ENCODE data around the gene ETFRF1.

The ETFRF1 gene

DNA sequence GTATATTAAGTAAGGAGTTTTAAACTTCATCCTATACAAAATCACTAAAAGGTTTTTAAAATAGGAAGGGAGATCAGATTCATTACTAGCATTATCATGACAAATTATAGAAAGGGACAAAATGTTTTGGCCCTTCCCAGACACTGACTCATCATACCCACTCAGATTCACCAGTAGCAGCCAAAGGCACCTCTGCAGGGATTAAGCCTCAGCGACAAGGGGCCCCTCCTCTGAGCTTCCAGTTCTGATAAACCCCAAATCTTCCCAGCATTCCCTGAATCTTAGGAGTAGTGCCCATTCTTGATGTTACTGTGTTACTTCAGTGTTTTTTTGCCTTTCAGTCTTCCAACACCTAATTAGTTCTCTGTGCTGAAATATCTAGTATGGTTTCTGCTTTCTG, 41.2 kb downstream of the ETFRF1 start:
- peak; percentile 51 for DNase-seq

- DNase-seq: no peak
These were observed 41.6 kb downstream of the ETFRF1 start for GRCh38 chr12:25236626-25237025.

DNA sequence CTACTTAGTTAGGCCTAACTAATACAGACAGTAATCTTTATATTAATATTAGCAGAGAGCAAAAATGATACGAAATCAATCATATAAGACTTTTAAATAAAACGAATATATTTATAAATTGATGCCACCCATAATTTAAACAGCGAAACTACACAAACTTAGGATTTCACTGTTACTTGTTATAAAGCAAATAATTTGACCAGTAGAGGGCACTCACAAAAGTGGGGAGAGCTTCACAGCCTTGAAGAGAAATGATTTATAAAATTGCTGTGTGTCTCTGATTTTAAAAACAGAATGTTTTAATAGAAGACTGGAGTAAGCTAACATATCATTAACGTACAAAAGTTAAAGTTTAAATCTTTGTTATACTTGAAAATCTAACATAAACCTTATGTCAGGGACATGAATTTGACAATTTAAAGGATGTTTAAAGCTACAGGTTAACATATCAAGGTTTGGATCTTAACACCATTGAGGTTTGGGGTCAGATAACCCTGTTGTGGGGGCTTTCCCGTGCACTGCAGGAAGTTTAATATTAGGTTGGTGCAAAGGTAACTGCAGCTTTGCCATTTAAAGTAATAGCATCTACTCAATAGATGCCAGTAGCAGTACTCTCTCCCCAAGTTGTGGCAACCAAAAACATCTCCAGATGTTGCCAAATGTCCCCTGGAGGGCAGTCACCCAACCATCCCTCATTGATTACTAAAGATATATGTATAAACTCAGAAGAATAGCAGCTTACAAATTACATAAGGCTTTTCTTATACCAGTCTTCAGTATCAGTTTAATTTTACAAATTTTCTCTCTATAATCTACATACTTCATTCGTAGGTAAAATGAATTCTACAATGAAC, 46.4 kb downstream of the ETFRF1 start:
- DNase-seq: peak; percentile 62

GRCh38 chr12:25242981-25243679, 48.1 kb downstream of the ETFRF1 start:
- no peak for DNase-seq

DNA sequence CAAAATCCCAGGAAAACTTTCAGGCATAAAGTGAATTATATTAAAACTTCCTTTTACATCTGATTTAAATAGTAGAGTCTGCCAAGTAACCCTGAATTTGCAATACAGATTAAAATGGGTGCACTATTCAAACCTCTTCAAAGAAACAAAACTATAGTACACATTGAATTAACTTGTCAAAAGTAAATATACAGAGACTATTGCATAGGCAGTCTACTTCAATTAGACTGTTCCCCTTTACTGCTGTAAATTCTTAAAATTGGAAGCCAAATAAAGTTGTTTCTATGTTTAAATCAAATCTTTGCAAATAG, 48.6 kb downstream of the ETFRF1 start:
- DNase-seq: no peak

DNA sequence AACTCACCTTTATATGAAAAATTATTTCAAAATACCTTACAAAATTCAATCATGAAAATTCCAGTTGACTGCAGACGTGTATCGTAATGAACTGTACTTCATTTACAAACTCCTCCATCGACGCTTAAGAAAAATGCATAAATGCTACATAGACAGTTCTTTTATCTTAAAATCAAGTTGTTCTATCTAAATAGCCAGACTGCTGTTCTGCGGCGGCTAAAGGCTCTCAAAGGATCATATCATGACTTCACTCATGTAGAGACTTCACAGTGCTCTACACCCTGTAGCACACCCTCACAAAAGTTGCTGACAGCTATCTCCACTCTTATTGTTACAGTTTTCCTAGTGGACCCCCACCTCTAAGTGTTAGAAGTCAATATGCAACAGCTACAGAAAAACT, 50.5 kb downstream of the ETFRF1 start:
- DNase-seq: no peak

DNA sequence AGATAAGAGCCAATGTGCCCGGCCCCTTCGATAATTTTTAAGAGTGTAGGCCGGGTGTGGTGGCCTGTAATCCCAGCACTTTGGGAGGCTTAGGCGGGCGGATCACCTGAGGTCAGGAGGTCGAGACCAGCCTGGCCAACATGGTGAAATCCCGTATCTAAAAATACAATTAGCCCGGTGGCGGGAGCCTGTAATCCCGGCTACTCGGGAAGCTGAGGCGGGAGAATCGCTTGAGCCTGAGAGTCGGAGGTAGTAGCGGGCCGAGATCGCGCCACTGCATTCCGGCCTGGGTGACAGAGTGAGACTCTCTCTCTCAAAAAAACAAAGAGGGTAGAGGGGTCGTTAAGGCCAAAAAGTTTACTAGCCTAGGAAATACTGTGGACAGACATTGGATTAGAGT, 53.1 kb downstream of the ETFRF1 start:
- no peak for DNase-seq

- DNase-seq: no peak
These were observed 53.7 kb downstream of the ETFRF1 start for GRCh38 chr12:25248732-25249131.

- DNase-seq: peak; percentile 71
These were observed 55.1 kb downstream of the ETFRF1 start for GRCh38 chr12:25249931-25250738.

DNA sequence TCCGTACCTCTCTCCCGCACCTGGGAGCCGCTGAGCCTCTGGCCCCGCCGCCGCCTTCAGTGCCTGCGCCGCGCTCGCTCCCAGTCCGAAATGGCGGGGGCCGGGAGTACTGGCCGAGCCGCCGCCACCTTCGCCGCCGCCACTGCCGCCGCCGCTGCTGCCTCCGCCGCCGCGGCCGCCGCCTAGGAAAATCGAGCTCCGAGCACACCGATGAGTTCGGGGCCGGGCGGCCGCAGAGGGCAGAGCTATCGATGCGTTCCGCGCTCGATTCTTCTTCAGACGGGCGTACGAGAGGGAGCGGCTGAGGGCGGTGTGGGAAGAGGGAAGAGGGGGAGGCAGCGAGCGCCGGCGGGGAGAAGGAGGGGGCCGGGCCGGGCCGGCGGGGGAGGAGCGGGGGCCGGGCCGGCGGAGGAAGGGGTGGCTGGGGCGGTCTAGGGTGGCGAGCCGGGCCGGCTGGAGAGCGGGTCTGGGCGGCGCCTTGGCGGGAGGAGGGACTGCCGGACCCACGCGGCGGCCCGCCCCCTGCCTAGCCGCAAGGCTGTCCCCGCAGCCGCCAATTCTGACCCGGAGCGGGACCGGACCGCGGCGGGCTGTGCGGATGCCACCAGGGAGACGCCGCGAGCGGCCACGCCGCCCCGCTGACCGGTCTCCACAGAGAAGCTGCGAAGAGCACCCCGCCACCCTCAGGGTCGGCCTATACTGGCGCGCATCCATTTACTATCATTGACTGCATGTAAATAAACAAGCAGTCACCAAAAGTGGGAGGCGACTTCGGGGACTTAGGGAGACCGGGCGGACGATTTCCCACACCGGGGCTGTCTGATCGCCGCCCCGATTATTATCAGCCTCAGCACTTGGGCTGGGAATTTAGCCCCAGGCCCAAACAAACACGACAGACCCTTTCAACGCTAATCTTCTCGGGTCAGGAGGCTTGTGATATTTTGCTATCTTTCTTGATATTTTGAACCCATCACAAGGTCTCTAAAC, 56.0 kb downstream of the ETFRF1 start, which contains the start of gene KRAS:
KRAS (minus strand) TSS at position 186 of the 987 bp plus-strand sequence.
- DNase-seq: peak; percentile 99

GRCh38 chr12:25251769-25252168, 56.7 kb downstream of the ETFRF1 start:
- peak; percentile 49 for DNase-seq

DNA sequence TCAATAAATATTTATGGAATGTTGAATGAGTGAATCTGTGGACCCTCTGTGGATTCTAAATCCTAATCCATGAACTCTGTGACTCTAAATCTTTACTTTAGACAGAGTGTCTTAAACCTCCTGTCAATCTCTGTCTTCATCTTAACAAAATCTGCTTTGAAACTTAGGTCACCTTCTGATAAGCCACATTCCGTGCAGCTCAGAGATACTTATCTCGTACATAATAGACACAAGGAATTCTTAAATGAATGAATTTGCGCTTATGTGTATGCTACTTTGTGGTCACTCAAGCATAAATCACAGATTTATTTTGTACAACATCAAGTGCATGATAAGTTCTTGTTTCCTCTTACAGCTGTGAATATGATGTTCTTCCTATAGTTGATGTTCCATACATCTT, 57.9 kb downstream of the ETFRF1 start:
- peak; percentile 39 for DNase-seq

GRCh38 chr12:25253371-25254068, 58.5 kb downstream of the ETFRF1 start:
- DNase-seq: no peak

DNA sequence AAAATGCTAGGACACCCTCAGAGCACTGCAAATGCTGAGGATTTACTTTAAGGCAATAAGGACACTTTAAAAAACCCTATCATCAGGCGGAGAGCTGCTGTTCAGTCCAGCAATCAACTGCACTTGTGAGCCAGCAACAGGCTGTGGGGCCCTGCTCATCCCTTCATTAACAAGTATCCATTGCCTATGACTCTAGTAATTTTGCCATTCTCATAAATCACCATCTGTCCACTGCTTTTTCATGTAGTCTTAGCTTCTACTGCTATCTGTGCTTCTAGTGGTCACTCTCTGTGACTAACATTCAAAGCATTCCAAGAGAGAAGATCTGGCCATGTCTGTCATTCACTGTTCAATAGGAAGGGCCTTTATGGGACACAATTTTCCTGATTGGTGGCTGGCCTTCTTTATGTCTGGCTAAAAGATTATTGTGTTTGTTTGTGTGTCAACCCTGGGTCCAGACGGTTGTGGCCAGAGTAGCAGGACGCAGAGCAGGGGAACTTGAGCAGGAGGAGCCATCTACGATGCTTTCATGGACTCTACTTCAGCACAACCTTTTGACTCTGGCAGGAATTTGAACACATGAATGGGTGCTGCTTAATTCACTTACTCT, 59.3 kb downstream of the ETFRF1 start:
- peak; percentile 46 for DNase-seq

All from NCI-H82 (cell line).